ENCODE results near the gene RESP18. TPM values are rescaled to one million over a fixed set of nuclear protein-coding genes. Genes with fewer than 3 reads are reported as not detected.

Gene RESP18
- total RNA-seq, 1 donor from 2014 or later: not detected

DNA sequence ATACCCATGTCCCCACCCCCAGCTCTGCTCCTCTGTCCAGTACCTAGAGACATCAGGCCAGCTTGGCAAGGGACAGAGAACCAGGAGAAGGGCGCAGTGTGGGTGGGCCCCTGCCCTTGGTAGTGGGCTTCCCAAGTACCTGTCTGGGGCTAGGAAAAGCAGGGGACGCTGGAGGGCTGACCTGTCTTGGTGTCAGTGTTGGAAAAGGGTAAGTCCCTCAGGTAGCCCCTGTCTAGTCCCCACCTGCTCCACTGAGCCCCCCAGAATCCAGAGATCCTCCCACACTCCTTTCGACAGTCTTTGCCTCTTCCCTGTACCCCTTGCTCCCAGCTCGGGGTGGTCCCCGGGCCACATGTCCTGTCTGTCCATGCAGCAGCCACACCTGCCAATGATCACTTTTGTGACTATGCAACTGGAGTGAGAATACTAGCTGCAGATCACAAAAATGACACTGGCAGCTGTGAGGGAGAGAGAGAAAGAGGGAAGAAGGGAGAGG lies 38.8 kb downstream of the RESP18 start:
- Histone ChIP-seq H2AFZ (replicated peaks) (peak overlapping the region; percentile 80), H3K79me2 (ENCODE audit: low read depth) (no peaks in the 10 kb centered on the region), H3K9me3 (ENCODE audit: low read depth) (no peaks in the 10 kb centered on the region), H3K27me3 (peaks cover 34% of the 10 kb centered on the region), H3K36me3 (no peaks in the 10 kb centered on the region), H3K4me1 (peaks cover 4% of the 10 kb centered on the region), H3K9ac (no peak overlapping the region), H3K4me3 (peak overlapping the region; percentile 77), H3K27ac (no peak overlapping the region), H4K20me1 (ENCODE audit: low read depth) (no peaks in the 10 kb centered on the region), H3K4me2 (peak overlapping the region; percentile 79), H3F3A (ENCODE audit: low read depth) (no peaks in the 10 kb centered on the region)
- Mint-ChIP-seq H3K27ac (peak overlapping the region; percentile 16), H3K9me3 (no peaks in the 10 kb centered on the region), H3K4me3 (peak overlapping the region; percentile 77), H3K4me1 (peaks cover 19% of the 10 kb centered on the region), H3K27me3 (ENCODE audit: insufficient read depth, low read depth) (peaks cover 11% of the 10 kb centered on the region), H3K36me3 (no peaks in the 10 kb centered on the region)
- DNase-seq (ENCODE audit: low spot score): no peak
- TF ChIP-seq EZH2phosphoT487 (IDR thresholded peaks at IDR 0.05) (no peak), EZH2 (IDR thresholded peaks at IDR 0.05) (no peak), CTCF (IDR thresholded peaks at IDR 0.05) (no peak)

GRCh38 chr2:219292616-219293015 lies 39.9 kb downstream of the RESP18 start:
- H4K20me1 ChIP-seq (ENCODE audit: low read depth): no peaks in the 10 kb centered on the region
- H3K27ac Mint-ChIP-seq: no peak overlapping the region
- H3K27me3 Mint-ChIP-seq (ENCODE audit: insufficient read depth, low read depth): peaks cover 10% of the 10 kb centered on the region
- peaks cover 34% of the 10 kb centered on the region for H3K27me3 ChIP-seq
- H3K36me3 Mint-ChIP-seq: no peaks in the 10 kb centered on the region
- H3K9me3 Mint-ChIP-seq: no peaks in the 10 kb centered on the region
- H3K4me3 ChIP-seq: no peak overlapping the region
- no peak overlapping the region for H2AFZ ChIP-seq (replicated peaks)
- no peak overlapping the region for H3K4me2 ChIP-seq
- H3K4me1 ChIP-seq: peaks cover 4% of the 10 kb centered on the region
- H3K9me3 ChIP-seq (ENCODE audit: low read depth): no peaks in the 10 kb centered on the region
- no peak overlapping the region for H3K9ac ChIP-seq
- H3F3A ChIP-seq (ENCODE audit: low read depth): no peaks in the 10 kb centered on the region
- no peak overlapping the region for H3K4me3 Mint-ChIP-seq
- no peaks in the 10 kb centered on the region for H3K79me2 ChIP-seq (ENCODE audit: low read depth)
- no peak for TF ChIP-seq EZH2 (IDR thresholded peaks at IDR 0.05)
- no peak for TF ChIP-seq CTCF (IDR thresholded peaks at IDR 0.05)
- TF ChIP-seq EZH2phosphoT487 (IDR thresholded peaks at IDR 0.05): no peak
- peaks cover 15% of the 10 kb centered on the region for H3K4me1 Mint-ChIP-seq
- no peaks in the 10 kb centered on the region for H3K36me3 ChIP-seq
- no peak for DNase-seq (ENCODE audit: low spot score)
- H3K27ac ChIP-seq: no peak overlapping the region

- no peak for DNase-seq (ENCODE audit: low spot score)
- peaks cover 4% of the 10 kb centered on the region for H3K4me1 ChIP-seq
- Mint-ChIP-seq H3K27me3 (ENCODE audit: insufficient read depth, low read depth) (peaks cover 11% of the 10 kb centered on the region), H3K4me1 (peaks cover 15% of the 10 kb centered on the region), H3K4me3 (no peak overlapping the region), H3K36me3 (no peaks in the 10 kb centered on the region), H3K9me3 (no peaks in the 10 kb centered on the region), H3K27ac (no peak overlapping the region)
- no peak overlapping the region for H3K4me2 ChIP-seq
- no peaks in the 10 kb centered on the region for H3K9me3 ChIP-seq (ENCODE audit: low read depth)
- no peaks in the 10 kb centered on the region for H3K79me2 ChIP-seq (ENCODE audit: low read depth)
- H3F3A ChIP-seq (ENCODE audit: low read depth): no peaks in the 10 kb centered on the region
- H3K36me3 ChIP-seq: no peaks in the 10 kb centered on the region
- H4K20me1 ChIP-seq (ENCODE audit: low read depth): no peaks in the 10 kb centered on the region
- H3K4me3 ChIP-seq: no peak overlapping the region
- TF ChIP-seq CTCF (IDR thresholded peaks at IDR 0.05) (no peak), EZH2phosphoT487 (IDR thresholded peaks at IDR 0.05) (no peak), EZH2 (IDR thresholded peaks at IDR 0.05) (no peak)
- no peak overlapping the region for H3K27ac ChIP-seq
- H3K27me3 ChIP-seq: peaks cover 31% of the 10 kb centered on the region
- no peak overlapping the region for H2AFZ ChIP-seq (replicated peaks)
- no peak overlapping the region for H3K9ac ChIP-seq
Observed at GRCh38 chr2:219291910-219292490, 40.5 kb downstream of the RESP18 start.

All from neural progenitor cell (in vitro differentiated cells).